Esophagus (tissue), 2 donors: ENCODE measurements around the gene MSI2. TPM values are rescaled to one million over a fixed set of nuclear protein-coding genes. Genes with fewer than 3 reads are reported as not detected.

Source experiments
- H3K27ac ChIP-seq, 2 donors: one replicate each; pipeline ENCODE4 v1.5.1; 2013; ENCODE audit warnings: low read depth in 2 of 2, mild to moderate bottlenecking in 2 of 2, inconsistent platforms in 1 of 2, low read length in 1 of 2, moderate library complexity in 1 of 2
- H3K27me3 ChIP-seq, 2 donors: one replicate each; pipeline ENCODE4 v1.6.1; 2013; ENCODE audit warnings: low read length in 2 of 2, control low read depth in 1 of 2, mild to moderate bottlenecking in 1 of 2; ENCODE audit not compliant: insufficient read depth in 2 of 2, control insufficient read depth in 1 of 2
- H3K36me3 ChIP-seq, 2 donors: one replicate each; pipeline ENCODE4 v1.6.1; 2013; ENCODE audit warnings: low read length in 1 of 2; ENCODE audit not compliant: control insufficient read depth in 2 of 2, insufficient read depth in 2 of 2
- H3K4me1 ChIP-seq, 2 donors: one replicate each; pipeline ENCODE4 v1.6.1; 2013; ENCODE audit warnings: low read length in 1 of 2; ENCODE audit not compliant: control insufficient read depth in 2 of 2, insufficient read depth in 2 of 2
- H3K4me3 ChIP-seq, 2 donors: one replicate each; pipeline ENCODE4 v1.5.1; 2013; ENCODE audit warnings: low read length in 2 of 2, mild to moderate bottlenecking in 2 of 2, low read depth in 1 of 2, moderate library complexity in 1 of 2
- H3K9me3 ChIP-seq, 2 donors: one replicate each; pipeline ENCODE4 v1.6.1; 2013; ENCODE audit warnings: mild to moderate bottlenecking in 2 of 2, low read depth in 1 of 2, low read length in 1 of 2, moderate library complexity in 1 of 2; ENCODE audit not compliant: control insufficient read depth in 2 of 2, insufficient read depth in 1 of 2
- WGBS, 2 donors: extraction: QIAGEN DNeasy Blood & Tissue Kit; methylation state at CpG; one replicate each; pipeline ENCODE4 v1.1.7; 2013; 5-methylcytosine and 5-hydroxymethylcytosine counted together
- polyA plus RNA-seq, 2 donors: library from polyadenylated mRNA; stranded (reverse); fragments of 200-250 nt; gene quantifications; one replicate each; pipeline ENCODE4 v1.2.3, GENCODE V29; 2013
- donor health status: healthy with polysubstance abuse.
- donor health status: Bipolar disorder and iron deficiency.

Gene MSI2
- polyA plus RNA-seq, 2 donors, result 7.8 to 8.2 TPM

GRCh38 chr17:57652811-57653210 lies 396.5 kb downstream of the MSI2 start:
- no peaks in the 10 kb centered on the region for H3K27me3 ChIP-seq
- H3K27ac ChIP-seq, result no peak overlapping the region
- no peaks in the 10 kb centered on the region for H3K9me3 ChIP-seq
- peaks cover 0 to 3% of the 10 kb centered on the region in 2 donors for H3K36me3 ChIP-seq
- no peak overlapping the region for H3K4me3 ChIP-seq
- WGBS, 2 donors, result 84 to 88% methylated on average over 4 of the region's 4 CpGs
- peaks cover 0 to 8% of the 10 kb centered on the region in 2 donors for H3K4me1 ChIP-seq

GRCh38 chr17:57653279-57653678 lies 397.0 kb downstream of the MSI2 start:
- Histone ChIP-seq H3K4me1 (peaks cover 0 to 8% of the 10 kb centered on the region in 2 donors), H3K27me3 (no peaks in the 10 kb centered on the region), H3K36me3 (peaks cover 0 to 3% of the 10 kb centered on the region in 2 donors), H3K27ac (no peak overlapping the region), H3K9me3 (no peaks in the 10 kb centered on the region), H3K4me3 (no peak overlapping the region)
- WGBS, 2 donors, result 65 to 68% methylated on average over 7 of the region's 7 CpGs

GRCh38 chr17:57654040-57654775 lies 397.9 kb downstream of the MSI2 start:
- Histone ChIP-seq H3K4me1 (peaks cover 0 to 8% of the 10 kb centered on the region in 2 donors), H3K36me3 (no peaks in the 10 kb centered on the region), H3K9me3 (no peaks in the 10 kb centered on the region), H3K27me3 (no peaks in the 10 kb centered on the region), H3K27ac (no peak overlapping the region), H3K4me3 (no peak overlapping the region)
- 86 to 94% methylated on average over 11 of the region's 11 CpGs for WGBS, 2 donors

- 81 to 90% methylated on average over 6 of the region's 6 CpGs for WGBS, 2 donors
- no peaks in the 10 kb centered on the region for H3K9me3 ChIP-seq
- no peaks in the 10 kb centered on the region for H3K36me3 ChIP-seq
- H3K4me3 ChIP-seq, result no peak overlapping the region
- peaks cover 0 to 8% of the 10 kb centered on the region in 2 donors for H3K4me1 ChIP-seq
- H3K27ac ChIP-seq, result no peak overlapping the region
- no peaks in the 10 kb centered on the region for H3K27me3 ChIP-seq
Observed at GRCh38 chr17:57655553-57655952, 399.2 kb downstream of the MSI2 start.

GRCh38 chr17:57657211-57657610 lies 400.9 kb downstream of the MSI2 start:
- H3K27me3 ChIP-seq, result no peaks in the 10 kb centered on the region
- H3K9me3 ChIP-seq, result no peaks in the 10 kb centered on the region
- H3K4me1 ChIP-seq, result peaks cover 0 to 8% of the 10 kb centered on the region in 2 donors
- H3K36me3 ChIP-seq, result no peaks in the 10 kb centered on the region
- 72 to 79% methylated on average over 2 of the region's 2 CpGs for WGBS, 2 donors
- H3K4me3 ChIP-seq, result no peak overlapping the region
- H3K27ac ChIP-seq, result no peak overlapping the region

- Histone ChIP-seq H3K9me3 (no peaks in the 10 kb centered on the region), H3K27ac (peak overlapping the region in 1 of 2 donors; percentile 3), H3K27me3 (no peaks in the 10 kb centered on the region), H3K4me3 (no peak overlapping the region), H3K36me3 (no peaks in the 10 kb centered on the region), H3K4me1 (peaks cover under 1 to 5% of the 10 kb centered on the region in 2 donors)
- WGBS, 2 donors, result 84 to 87% methylated on average over 2 of the region's 2 CpGs
Observed at GRCh38 chr17:57662041-57662440, 405.7 kb downstream of the MSI2 start.

GRCh38 chr17:57662644-57663308 lies 406.5 kb downstream of the MSI2 start:
- Histone ChIP-seq H3K4me1 (peaks cover 0 to 5% of the 10 kb centered on the region in 2 donors), H3K27ac (peak overlapping the region; percentile 73 to 75), H3K36me3 (peaks cover 0 to 2% of the 10 kb centered on the region in 2 donors), H3K27me3 (no peaks in the 10 kb centered on the region), H3K4me3 (peak overlapping the region in 1 of 2 donors; percentile 39), H3K9me3 (no peaks in the 10 kb centered on the region)
- WGBS, 2 donors, result 15% methylated on average over 21 of the region's 21 CpGs

- peak overlapping the region; percentile 73 to 86 for H3K27ac ChIP-seq
Observed at GRCh38 chr17:57663326-57664070, 407.2 kb downstream of the MSI2 start.

GRCh38 chr17:57665128-57665527 lies 408.8 kb downstream of the MSI2 start:
- no peak overlapping the region for H3K4me3 ChIP-seq
- 65 to 74% methylated on average over 5 of the region's 5 CpGs for WGBS, 2 donors
- no peaks in the 10 kb centered on the region for H3K27me3 ChIP-seq
- H3K27ac ChIP-seq, result no peak overlapping the region
- H3K9me3 ChIP-seq, result no peaks in the 10 kb centered on the region
- H3K36me3 ChIP-seq, result peaks cover 0 to 2% of the 10 kb centered on the region in 2 donors
- peaks cover 0 to 5% of the 10 kb centered on the region in 2 donors for H3K4me1 ChIP-seq

More at GRCh38 chr17:57663326-57664070, 407.2 kb downstream of the MSI2 start:
- H3K4me3 ChIP-seq, result no peak overlapping the region
- WGBS, 2 donors, result 74 to 79% methylated on average over 14 of the region's 14 CpGs
- H3K4me1 ChIP-seq, result peaks cover 0 to 5% of the 10 kb centered on the region in 2 donors
- peaks cover 0 to 2% of the 10 kb centered on the region in 2 donors for H3K36me3 ChIP-seq
- H3K9me3 ChIP-seq, result no peaks in the 10 kb centered on the region
- H3K27me3 ChIP-seq, result no peaks in the 10 kb centered on the region
